SK-N-SH treated with all-trans-retinoic acid at 6 μM for 48 hours (cell line): ENCODE data around the gene USF3.

Experiments
- ATAC-seq: fragments of 200-7000 bp; cut with Tn5 transposase; 3 replicates; pipeline ENCODE4 v1.9.1; 2020; ENCODE audit warnings: mild to moderate bottlenecking, moderate library complexity
- BACH2 ChIP-seq: fragments of 250-450 bp; sonication (Bioruptor Pico); IDR thresholded peaks from 2 replicates; pipeline ENCODE4 v1.9.0; 2021; ENCODE audit warnings: mild to moderate bottlenecking, borderline replicate concordance
- ISL1 ChIP-seq: fragments of 250-450 bp; sonication (Bioruptor Pico); IDR thresholded peaks from 2 replicates; pipeline ENCODE4 v2.1.2; 2022; ENCODE audit warnings: mild to moderate bottlenecking, moderate library complexity
- OSR1 ChIP-seq: fragments of 250-450 bp; sonication (Bioruptor Pico); IDR thresholded peaks from 2 replicates; pipeline ENCODE4 v1.8.0; 2022; ENCODE audit warnings: moderate library complexity, mild to moderate bottlenecking, inconsistent platforms
- POU6F1 ChIP-seq: fragments of 250-450 bp; sonication (Bioruptor Pico); IDR thresholded peaks from 2 replicates; pipeline ENCODE4 v1.8.0; 2021; ENCODE audit warnings: low read depth, mild to moderate bottlenecking, moderate library complexity, borderline replicate concordance
- ZNF70 ChIP-seq: fragments of 450-650 bp; formaldehyde crosslinking; IDR thresholded peaks from 2 replicates; pipeline ENCODE4 v1.5.0; 2020; ENCODE audit warnings: mild to moderate bottlenecking, moderate library complexity
- TF ChIP-seq, protein P1 (sequence below): fragments of 250-450 bp; sonication (Bioruptor Pico); IDR thresholded peaks from 2 replicates; pipeline ENCODE4 v1.5.0; 2020; ENCODE audit warnings: mild to moderate bottlenecking, moderate library complexity

The USF3 gene

DNA sequence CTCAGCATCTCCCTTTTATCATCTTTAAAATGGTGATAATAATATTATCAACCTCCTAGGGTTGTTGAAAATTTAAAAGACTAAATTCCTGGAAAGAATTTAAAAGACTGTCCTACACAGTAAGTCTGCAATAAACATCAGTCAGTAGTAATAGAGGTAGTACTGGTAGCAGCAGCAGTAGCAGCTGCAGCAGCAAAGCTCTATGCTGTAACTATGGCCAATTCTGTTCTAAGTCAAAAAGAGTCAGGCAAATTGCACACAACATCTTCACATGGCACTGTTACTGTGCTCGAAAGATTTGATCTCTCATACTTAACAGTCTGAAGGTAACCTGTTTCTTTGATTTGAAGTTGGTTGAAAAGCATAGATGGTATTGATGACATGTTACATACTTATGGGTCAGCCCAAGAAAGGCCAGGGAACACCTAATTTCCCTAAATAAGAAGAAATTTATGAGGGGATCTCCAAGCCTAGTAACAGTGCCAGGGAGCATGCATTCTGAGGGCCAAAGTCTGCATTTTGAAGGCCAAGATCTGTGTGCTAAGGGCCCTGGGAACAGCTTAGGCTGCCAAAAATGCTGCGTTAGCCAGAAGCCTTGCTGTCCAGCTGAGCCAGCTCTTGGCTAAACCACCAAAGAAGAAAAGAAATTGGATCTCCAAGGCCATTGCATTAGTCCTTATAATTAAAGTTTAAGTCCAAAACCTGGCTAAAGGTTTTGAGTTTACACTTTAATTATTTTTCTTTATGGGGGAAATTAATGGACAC lies 95.8 kb downstream of the USF3 start:
- TF ChIP-seq, protein P1, sequence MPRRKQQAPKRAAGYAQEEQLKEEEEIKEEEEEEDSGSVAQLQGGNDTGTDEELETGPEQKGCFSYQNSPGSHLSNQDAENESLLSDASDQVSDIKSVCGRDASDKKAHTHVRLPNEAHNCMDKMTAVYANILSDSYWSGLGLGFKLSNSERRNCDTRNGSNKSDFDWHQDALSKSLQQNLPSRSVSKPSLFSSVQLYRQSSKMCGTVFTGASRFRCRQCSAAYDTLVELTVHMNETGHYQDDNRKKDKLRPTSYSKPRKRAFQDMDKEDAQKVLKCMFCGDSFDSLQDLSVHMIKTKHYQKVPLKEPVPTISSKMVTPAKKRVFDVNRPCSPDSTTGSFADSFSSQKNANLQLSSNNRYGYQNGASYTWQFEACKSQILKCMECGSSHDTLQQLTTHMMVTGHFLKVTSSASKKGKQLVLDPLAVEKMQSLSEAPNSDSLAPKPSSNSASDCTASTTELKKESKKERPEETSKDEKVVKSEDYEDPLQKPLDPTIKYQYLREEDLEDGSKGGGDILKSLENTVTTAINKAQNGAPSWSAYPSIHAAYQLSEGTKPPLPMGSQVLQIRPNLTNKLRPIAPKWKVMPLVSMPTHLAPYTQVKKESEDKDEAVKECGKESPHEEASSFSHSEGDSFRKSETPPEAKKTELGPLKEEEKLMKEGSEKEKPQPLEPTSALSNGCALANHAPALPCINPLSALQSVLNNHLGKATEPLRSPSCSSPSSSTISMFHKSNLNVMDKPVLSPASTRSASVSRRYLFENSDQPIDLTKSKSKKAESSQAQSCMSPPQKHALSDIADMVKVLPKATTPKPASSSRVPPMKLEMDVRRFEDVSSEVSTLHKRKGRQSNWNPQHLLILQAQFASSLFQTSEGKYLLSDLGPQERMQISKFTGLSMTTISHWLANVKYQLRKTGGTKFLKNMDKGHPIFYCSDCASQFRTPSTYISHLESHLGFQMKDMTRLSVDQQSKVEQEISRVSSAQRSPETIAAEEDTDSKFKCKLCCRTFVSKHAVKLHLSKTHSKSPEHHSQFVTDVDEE (CRISPR knock-in tag), result no peak
- no peak for TF ChIP-seq ISL1 (CRISPR knock-in tag)
- TF ChIP-seq ZNF70, result no peak
- TF ChIP-seq OSR1 (CRISPR knock-in tag), result no peak
- no peak for TF ChIP-seq POU6F1 (CRISPR knock-in tag)
- no peak for TF ChIP-seq BACH2 (CRISPR knock-in tag)
- ATAC-seq, result no peak
